ENCODE data around the gene CCDC18. TPM values are rescaled to one million over a fixed set of nuclear protein-coding genes. Genes with fewer than 3 reads are reported as not detected.

The CCDC18 gene, protein sequence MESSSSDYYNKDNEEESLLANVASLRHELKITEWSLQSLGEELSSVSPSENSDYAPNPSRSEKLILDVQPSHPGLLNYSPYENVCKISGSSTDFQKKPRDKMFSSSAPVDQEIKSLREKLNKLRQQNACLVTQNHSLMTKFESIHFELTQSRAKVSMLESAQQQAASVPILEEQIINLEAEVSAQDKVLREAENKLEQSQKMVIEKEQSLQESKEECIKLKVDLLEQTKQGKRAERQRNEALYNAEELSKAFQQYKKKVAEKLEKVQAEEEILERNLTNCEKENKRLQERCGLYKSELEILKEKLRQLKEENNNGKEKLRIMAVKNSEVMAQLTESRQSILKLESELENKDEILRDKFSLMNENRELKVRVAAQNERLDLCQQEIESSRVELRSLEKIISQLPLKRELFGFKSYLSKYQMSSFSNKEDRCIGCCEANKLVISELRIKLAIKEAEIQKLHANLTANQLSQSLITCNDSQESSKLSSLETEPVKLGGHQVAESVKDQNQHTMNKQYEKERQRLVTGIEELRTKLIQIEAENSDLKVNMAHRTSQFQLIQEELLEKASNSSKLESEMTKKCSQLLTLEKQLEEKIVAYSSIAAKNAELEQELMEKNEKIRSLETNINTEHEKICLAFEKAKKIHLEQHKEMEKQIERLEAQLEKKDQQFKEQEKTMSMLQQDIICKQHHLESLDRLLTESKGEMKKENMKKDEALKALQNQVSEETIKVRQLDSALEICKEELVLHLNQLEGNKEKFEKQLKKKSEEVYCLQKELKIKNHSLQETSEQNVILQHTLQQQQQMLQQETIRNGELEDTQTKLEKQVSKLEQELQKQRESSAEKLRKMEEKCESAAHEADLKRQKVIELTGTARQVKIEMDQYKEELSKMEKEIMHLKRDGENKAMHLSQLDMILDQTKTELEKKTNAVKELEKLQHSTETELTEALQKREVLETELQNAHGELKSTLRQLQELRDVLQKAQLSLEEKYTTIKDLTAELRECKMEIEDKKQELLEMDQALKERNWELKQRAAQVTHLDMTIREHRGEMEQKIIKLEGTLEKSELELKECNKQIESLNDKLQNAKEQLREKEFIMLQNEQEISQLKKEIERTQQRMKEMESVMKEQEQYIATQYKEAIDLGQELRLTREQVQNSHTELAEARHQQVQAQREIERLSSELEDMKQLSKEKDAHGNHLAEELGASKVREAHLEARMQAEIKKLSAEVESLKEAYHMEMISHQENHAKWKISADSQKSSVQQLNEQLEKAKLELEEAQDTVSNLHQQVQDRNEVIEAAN (N-terminal part only)
- 2.4 and 2.6 TPM in 2 replicates for polyA plus RNA-seq

GRCh38 chr1:93180723-93181613, at the start of gene CCDC18:
Gene CCDC18, plus strand, starts transcription at chr1:93180724. Its CDS starts 2,638 bp downstream, at chr1:93183362.

DNA sequence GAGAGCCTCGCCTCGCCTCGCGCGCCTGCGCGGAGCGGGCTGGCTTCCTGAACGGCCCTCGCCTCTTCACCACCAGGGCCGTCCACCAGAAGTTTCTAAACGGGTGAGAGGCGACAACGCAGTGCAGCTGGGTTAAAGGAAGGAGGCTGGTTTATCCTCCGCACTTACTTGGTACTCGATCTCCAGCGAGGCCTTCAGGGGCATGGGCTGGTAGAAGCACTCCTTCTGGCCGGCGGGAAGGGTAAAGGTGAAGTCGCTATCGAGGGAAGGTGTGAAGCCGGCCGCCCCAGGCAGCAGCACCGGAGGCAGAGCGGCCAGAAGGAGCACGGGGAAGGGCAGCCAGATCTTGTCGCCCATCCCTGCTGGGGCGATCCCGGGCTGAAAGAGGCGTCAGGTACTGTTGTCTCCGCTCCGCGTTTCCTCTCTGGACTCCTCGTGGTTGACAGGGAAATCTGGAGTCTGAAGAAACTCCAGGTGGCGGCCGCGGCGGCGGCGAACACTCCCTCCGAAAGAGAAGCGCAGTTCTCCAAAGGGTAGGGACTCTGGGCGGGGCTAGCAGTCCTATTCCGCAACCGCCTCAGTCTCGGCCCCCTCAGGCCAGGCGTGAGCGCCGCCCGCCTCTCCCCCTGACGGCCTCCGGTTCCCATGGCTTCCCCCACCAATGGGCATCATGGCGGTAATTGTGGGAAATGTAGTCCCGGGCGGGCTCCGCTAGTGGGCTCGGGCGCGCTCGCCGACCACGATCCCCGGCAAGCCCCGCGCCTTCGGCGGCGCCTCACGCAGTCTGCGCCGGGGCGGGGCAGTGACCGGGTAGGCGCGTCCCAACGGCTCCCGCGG, 420 bp upstream of the CCDC18 start, which contains the start of gene TMED5:
TMED5 (minus strand) TSS at position 528 of the 837 bp plus-strand sequence; CDS start at position 357, 171 bp downstream.

Other genes with a start within 250 kb of the CCDC18 start
- 112 and 115 TPM in 2 replicates for gene DIPK1A, start 219.3 kb upstream of the CCDC18 start, polyA plus RNA-seq
- gene MTF2, start 101.4 kb upstream of the CCDC18 start, polyA plus RNA-seq: 24.6 and 38.3 TPM in 2 replicates
- 41.6 and 42.0 TPM in 2 replicates for gene TMED5, start 311 bp upstream of the CCDC18 start, polyA plus RNA-seq
- gene DR1, start 165.2 kb downstream of the CCDC18 start, polyA plus RNA-seq: 7.5 and 9.3 TPM in 2 replicates